ENCODE data around the gene RALBP1. TPM values are rescaled to one million over a fixed set of nuclear protein-coding genes. Genes with fewer than 3 reads are reported as not detected.

Gene RALBP1
- total and polyA plus RNA-seq, 2 of the 8 experiments (the other 6 are each of a cell fraction or from before 2014, with no cell fraction given) = 40.3 to 67.8 TPM

GRCh38 chr18:9466127-9466526 is 9.2 kb upstream of the RALBP1 start:
- Histone ChIP-seq H4K91ac (replicated peaks; ENCODE audit: insufficient read length, low read length) (no peak overlapping the region), H3K4me3 (ENCODE audit: extremely low read depth in 1 of 4, insufficient read depth in 2 of 4, low read depth in 3 of 4, low read length in 4 of 4) (no peak overlapping the region), H3K79me2 (ENCODE audit: control insufficient read depth in 1 of 2, insufficient read depth in 2 of 2, low read length in 2 of 2) (no peaks in the 10 kb centered on the region), H4K5ac (ENCODE audit: insufficient read length, low read depth, low read length) (no peak overlapping the region), H2BK15ac (ENCODE audit: low read length) (no peak overlapping the region), H3K14ac (ENCODE audit: insufficient read length) (no peak overlapping the region), H3K36me3 (ENCODE audit: control insufficient read depth in 2 of 4, insufficient read depth in 4 of 4, low read length in 3 of 4) (no peaks in the 10 kb centered on the region), H3K4ac (replicated peaks; ENCODE audit: insufficient read length, low read depth, low read length) (no peak overlapping the region), H4K20me1 (replicated peaks in 1 of 2; ENCODE audit: control insufficient read depth in 1 of 2, insufficient read depth in 2 of 2, low read length in 2 of 2) (no peaks in the 10 kb centered on the region), H2BK120ac (replicated peaks; ENCODE audit: low read depth, low read length) (no peak overlapping the region), H3K23ac (ENCODE audit: insufficient read length) (no peak overlapping the region), H3K27ac (ENCODE audit: low read depth, low read length) (no peak overlapping the region), H4K8ac (ENCODE audit: extremely low read depth, insufficient read depth, low read length) (no peak overlapping the region), H3K4me1 (replicated peaks in 1 of 4; ENCODE audit: control insufficient read depth in 3 of 4, insufficient read depth in 4 of 4, low read length in 3 of 4) (no peaks in the 10 kb centered on the region), H3K9me3 (ENCODE audit: insufficient read depth in 2 of 2, low read depth in 1 of 2, low read length in 1 of 2) (peaks cover 0 to 14% of the 10 kb centered on the region in 2 experiments; a peak in 3 of 4 replicates), H2BK20ac (ENCODE audit: low read length) (no peak overlapping the region), H2BK5ac (ENCODE audit: low read depth, low read length) (no peak overlapping the region), H2BK12ac (ENCODE audit: low read depth, low read length) (no peak overlapping the region), H3K4me2 (ENCODE audit: insufficient read depth in 1 of 2, low read depth in 2 of 2, low read length in 2 of 2) (no peak overlapping the region), H3K23me2 (ENCODE audit: low read depth, low read length) (no peaks in the 10 kb centered on the region), H2AFZ (ENCODE audit: low read length) (no peak overlapping the region), H3K79me1 (ENCODE audit: low read depth, low read length) (no peaks in the 10 kb centered on the region), H3K56ac (replicated peaks; ENCODE audit: insufficient read length, low read depth, low read length) (no peak overlapping the region), H3K18ac (ENCODE audit: extremely low read depth, low read length) (no peak overlapping the region), H2AK5ac (ENCODE audit: low read depth, low read length) (no peak overlapping the region), H3K27me3 (replicated peaks in 1 of 4; ENCODE audit: control insufficient read depth in 3 of 4, extremely low read depth in 1 of 4, insufficient read depth in 3 of 4, low read length in 3 of 4) (no peaks in the 10 kb centered on the region; a peak in 1 of 7 replicates), H3K9ac (replicated peaks in 1 of 4; ENCODE audit: extremely low read depth in 1 of 4, low read depth in 3 of 4, low read length in 3 of 4) (no peak overlapping the region)
- DNase-seq (ENCODE audit: low read depth in 1 of 2, low spot score in 2 of 2) (no peak), FAIRE-seq (no peak)
- WGBS, 2 experiments (ENCODE audit: extremely low coverage in 1 of 2, insufficient coverage in 1 of 2, insufficient read length in 1 of 2, insufficient replicate concordance in 2 of 2, low coverage in 1 of 2, low lambda C conversion rate in 2 of 2, missing lambda C conversion rate in 1 of 2) = 93% methylated on average over 2 of the region's 2 CpGs; no CpG with 5 or more reads in 1 of the 2 experiments
- TF ChIP-seq SP2 (IDR thresholded peaks at IDR 0.05; ENCODE audit: low read length) (no peak), SUZ12 (IDR thresholded peaks at IDR 0.05; ENCODE audit: low read length) (no peak), EGR1 (IDR thresholded peaks at IDR 0.05; ENCODE audit: borderline replicate concordance, low read depth, low read length) (no peak), CBX5 (IDR thresholded peaks at IDR 0.05; ENCODE audit: low read depth, low read length) (no peak), SIX5 (IDR thresholded peaks at IDR 0.05; ENCODE audit: low read depth, low read length) (no peak), KDM5A (IDR thresholded peaks at IDR 0.05; ENCODE audit: low read length) (no peak), ATF2 (IDR thresholded peaks at IDR 0.05; ENCODE audit: low read length) (no peak), CBX8 (IDR thresholded peaks at IDR 0.05; ENCODE audit: borderline replicate concordance, low read depth, low read length) (no peak), BACH1 (IDR thresholded peaks at IDR 0.05; ENCODE audit: low read length) (no peak), TAF7 (optimal IDR thresholded peaks at IDR 0.05; ENCODE audit: borderline replicate concordance, low read depth, low read length) (no peak)
- ChIA-PET POLR2A (ENCODE audit: partially characterized antibody) (no interaction called here), CTCF (ENCODE audit: partially characterized antibody) (no interaction called here)

All from H1 (cell line).